ENCODE data around the gene PLD6.

GRCh38 chr17:17213775-17214174 lies 7.6 kb upstream of the PLD6 start:
- TF ChIP-seq CTCF (IDR thresholded peaks at IDR 0.05; ENCODE audit: insufficient read depth, low read length, poor library complexity, severe bottlenecking) (no peak), EZH2phosphoT487 (conservative IDR thresholded peaks at IDR 0.05; ENCODE audit: low read length) (no peak)
